ENCODE results near the gene NPSR1. TPM values are rescaled to one million over a fixed set of nuclear protein-coding genes. Genes with fewer than 3 reads are reported as not detected.
"Not testable (repeated sequence)": the region's sequence is repeated elsewhere in the genome, so short reads cannot be mapped to it uniquely, and the experiment has no call there.

NPSR1 gene
- polyA plus RNA-seq, 1 experiment = not detected

DNA sequence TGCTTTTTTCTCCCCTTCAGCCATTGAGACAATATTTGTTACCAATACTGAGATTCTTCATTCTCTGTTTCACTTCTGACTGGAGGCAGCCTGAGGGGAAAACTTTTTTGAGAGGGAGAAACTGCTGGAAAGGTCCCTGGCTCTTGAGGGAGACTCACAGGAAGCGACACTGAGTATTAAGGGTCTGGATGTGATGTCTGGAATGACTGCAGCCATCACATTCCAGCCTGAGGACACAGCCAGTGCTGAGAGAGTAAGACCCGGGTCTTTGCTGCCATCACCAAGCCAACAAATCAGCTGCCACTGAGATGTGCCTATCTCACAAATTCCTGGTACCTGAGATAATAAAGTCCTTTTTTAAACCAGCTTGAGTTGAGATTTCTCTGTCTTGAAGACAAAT, 221.9 kb downstream of the NPSR1 start:
- no peak for DNase-seq (ENCODE audit: low read depth, low spot score)
- TF ChIP-seq, protein P1, sequence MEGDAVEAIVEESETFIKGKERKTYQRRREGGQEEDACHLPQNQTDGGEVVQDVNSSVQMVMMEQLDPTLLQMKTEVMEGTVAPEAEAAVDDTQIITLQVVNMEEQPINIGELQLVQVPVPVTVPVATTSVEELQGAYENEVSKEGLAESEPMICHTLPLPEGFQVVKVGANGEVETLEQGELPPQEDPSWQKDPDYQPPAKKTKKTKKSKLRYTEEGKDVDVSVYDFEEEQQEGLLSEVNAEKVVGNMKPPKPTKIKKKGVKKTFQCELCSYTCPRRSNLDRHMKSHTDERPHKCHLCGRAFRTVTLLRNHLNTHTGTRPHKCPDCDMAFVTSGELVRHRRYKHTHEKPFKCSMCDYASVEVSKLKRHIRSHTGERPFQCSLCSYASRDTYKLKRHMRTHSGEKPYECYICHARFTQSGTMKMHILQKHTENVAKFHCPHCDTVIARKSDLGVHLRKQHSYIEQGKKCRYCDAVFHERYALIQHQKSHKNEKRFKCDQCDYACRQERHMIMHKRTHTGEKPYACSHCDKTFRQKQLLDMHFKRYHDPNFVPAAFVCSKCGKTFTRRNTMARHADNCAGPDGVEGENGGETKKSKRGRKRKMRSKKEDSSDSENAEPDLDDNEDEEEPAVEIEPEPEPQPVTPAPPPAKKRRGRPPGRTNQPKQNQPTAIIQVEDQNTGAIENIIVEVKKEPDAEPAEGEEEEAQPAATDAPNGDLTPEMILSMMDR (IDR thresholded peaks at IDR 0.05; ENCODE audit: low read depth, low read length) = no peak
- Histone ChIP-seq H3K9me3 (ENCODE audit: control insufficient read depth, insufficient read depth, low read length) (no peaks in the 10 kb centered on the region), H3K4me3 (ENCODE audit: low read depth, low read length) (no peak overlapping the region), H3K27ac (ENCODE audit: low read depth, low read length) (no peak overlapping the region), H3K27me3 (ENCODE audit: control insufficient read depth, insufficient read depth, low read length) (no peaks in the 10 kb centered on the region)
- ChIA-PET CTCF (no interaction called here), POLR2A (no interaction called here)

DNA sequence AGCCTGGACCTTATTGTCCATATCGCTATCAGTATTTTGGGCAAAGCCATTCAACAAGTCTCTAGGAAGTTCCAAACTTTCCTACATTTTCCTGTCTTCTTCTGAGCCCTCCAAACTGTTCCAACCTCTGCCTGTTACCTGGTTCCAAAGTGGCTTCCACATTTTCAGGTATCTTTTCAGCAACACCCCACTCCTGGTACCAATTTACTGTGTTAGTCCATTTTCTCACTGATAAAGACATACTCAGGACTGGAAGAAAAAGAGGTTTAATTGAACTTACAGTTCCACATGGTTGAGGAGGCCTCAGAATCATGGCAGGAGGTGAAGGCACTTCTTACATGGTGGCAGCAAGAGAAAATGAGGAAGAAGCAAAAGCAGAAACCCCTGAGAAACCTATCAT, 225.8 kb downstream of the NPSR1 start:
- CTCF ChIA-PET; H3K27ac ChIP-seq (ENCODE audit: low read depth, low read length); H3K9me3 ChIP-seq (ENCODE audit: control insufficient read depth, insufficient read depth, low read length); POLR2A ChIA-PET; H3K27me3 ChIP-seq (ENCODE audit: control insufficient read depth, insufficient read depth, low read length); DNase-seq (ENCODE audit: low read depth, low spot score); H3K4me3 ChIP-seq (ENCODE audit: low read depth, low read length): not testable (repeated sequence)

DNA sequence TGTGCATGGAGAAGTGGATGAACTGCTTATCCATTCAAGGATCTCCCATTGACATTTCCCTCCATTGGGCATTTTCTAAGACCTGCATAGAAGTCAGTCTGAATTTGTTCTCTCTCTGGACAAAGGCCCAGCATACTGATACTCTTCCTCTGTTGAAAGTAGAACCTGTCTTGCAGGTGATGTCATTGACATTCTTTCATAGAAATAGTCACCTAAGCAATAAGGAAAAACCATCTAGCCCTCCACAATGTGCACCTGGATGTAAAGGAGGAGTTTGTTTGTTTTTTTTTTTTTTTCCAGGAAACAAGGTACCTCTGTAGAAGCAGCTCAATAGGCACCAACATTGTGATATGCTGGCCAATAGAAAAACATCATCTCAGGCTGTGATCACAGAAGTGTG, 228.8 kb downstream of the NPSR1 start:
- Histone ChIP-seq H3K27ac (ENCODE audit: low read depth, low read length) (no peak overlapping the region), H3K4me3 (ENCODE audit: low read depth, low read length) (no peak overlapping the region), H3K9me3 (ENCODE audit: control insufficient read depth, insufficient read depth, low read length) (no peaks in the 10 kb centered on the region), H3K27me3 (ENCODE audit: control insufficient read depth, insufficient read depth, low read length) (no peaks in the 10 kb centered on the region)
- CTCF ChIA-PET = no interaction called here
- TF ChIP-seq, protein P1 (IDR thresholded peaks at IDR 0.05; ENCODE audit: low read depth, low read length) = no peak
- POLR2A ChIA-PET = no interaction called here
- no peak for DNase-seq (ENCODE audit: low read depth, low spot score)

DNA sequence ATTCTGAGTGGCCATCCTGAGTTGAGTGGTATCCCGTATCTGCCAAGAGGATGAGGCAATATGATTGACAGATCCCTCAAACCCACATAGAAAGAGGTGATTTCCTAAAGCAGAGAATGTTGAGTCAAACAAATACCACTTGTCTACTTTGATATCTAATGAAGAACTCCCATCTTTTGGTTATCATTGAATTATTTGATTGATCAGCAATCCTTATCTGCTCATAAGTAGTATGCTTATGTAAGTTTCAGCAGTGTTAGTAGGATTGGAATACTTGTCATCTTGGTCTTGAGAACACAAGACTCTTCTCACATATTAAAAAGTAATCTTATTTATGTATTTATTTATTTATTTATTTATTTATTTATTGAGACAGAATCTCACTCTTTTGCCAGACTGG, 231.9 kb downstream of the NPSR1 start:
- no peak for DNase-seq (ENCODE audit: low read depth, low spot score)
- no peaks in the 10 kb centered on the region for H3K9me3 ChIP-seq (ENCODE audit: control insufficient read depth, insufficient read depth, low read length)
- CTCF ChIA-PET = no interaction called here
- TF ChIP-seq, protein P1 (IDR thresholded peaks at IDR 0.05; ENCODE audit: low read depth, low read length) = no peak
- H3K4me3 ChIP-seq (ENCODE audit: low read depth, low read length) = no peak overlapping the region
- no peak overlapping the region for H3K27ac ChIP-seq (ENCODE audit: low read depth, low read length)
- H3K27me3 ChIP-seq (ENCODE audit: control insufficient read depth, insufficient read depth, low read length) = no peaks in the 10 kb centered on the region
- POLR2A ChIA-PET = no interaction called here

DNA sequence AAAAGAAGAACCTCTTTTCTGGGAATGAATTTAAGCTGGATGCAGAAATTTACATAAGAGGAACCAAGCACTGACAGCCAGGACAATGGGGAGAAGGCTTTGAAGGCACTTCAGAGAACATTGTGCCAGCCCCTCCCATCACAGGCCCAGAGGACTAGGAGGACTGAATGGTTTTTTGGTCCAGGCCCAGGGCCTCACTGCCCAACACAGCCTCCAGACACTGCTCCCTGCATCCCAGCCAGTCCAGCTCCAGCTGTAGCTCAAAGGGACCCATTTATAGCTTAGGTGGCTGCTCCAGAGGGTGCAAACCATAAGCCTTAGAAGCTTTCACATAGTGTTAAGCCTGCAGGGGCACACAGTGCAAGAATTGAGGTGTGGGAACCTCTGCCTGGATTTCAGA, 237.2 kb downstream of the NPSR1 start:
- H3K27me3 ChIP-seq (ENCODE audit: control insufficient read depth, insufficient read depth, low read length) = no peaks in the 10 kb centered on the region
- ChIA-PET POLR2A (no interaction called here), CTCF (no interaction called here)
- peaks cover 8% of the 10 kb centered on the region for H3K9me3 ChIP-seq (ENCODE audit: control insufficient read depth, insufficient read depth, low read length)
- TF ChIP-seq, protein P1 (IDR thresholded peaks at IDR 0.05; ENCODE audit: low read depth, low read length) = no peak
- H3K4me3 ChIP-seq (ENCODE audit: low read depth, low read length) = no peak overlapping the region
- DNase-seq (ENCODE audit: low read depth, low spot score) = no peak
- no peak overlapping the region for H3K27ac ChIP-seq (ENCODE audit: low read depth, low read length)

Small RNAs within 50 kb of the gene (small RNA-seq; reads per million reads assigned to genes)
- not detected for gene RF00322 (ENCODE audit: insufficient read length, low read depth)
- gene RN7SL132P (ENCODE audit: insufficient read length, low read depth) = not detected
